ENCODE results near the gene DPP10.

The DPP10 gene

GRCh38 chr2:115520727-115521126 is 1078.3 kb downstream of the DPP10 start:
- no peak overlapping the region for H3K27ac ChIP-seq
- TF ChIP-seq CTCF (conservative IDR thresholded peaks at IDR 0.05): no peak

- TF ChIP-seq CTCF (conservative IDR thresholded peaks at IDR 0.05): no peak
- H3K27ac ChIP-seq: no peak overlapping the region
Observed at GRCh38 chr2:115524452-115524851, 1082.0 kb downstream of the DPP10 start.

- no peak for TF ChIP-seq CTCF (conservative IDR thresholded peaks at IDR 0.05)
Observed at GRCh38 chr2:115529627-115530026, 1087.2 kb downstream of the DPP10 start.

GRCh38 chr2:115533081-115533480 is 1090.6 kb downstream of the DPP10 start:
- TF ChIP-seq CTCF (conservative IDR thresholded peaks at IDR 0.05): no peak
- no peak overlapping the region for H3K27ac ChIP-seq

More at GRCh38 chr2:115529627-115530026, 1087.2 kb downstream of the DPP10 start:
- H3K27ac ChIP-seq: no peak overlapping the region

- TF ChIP-seq CTCF (conservative IDR thresholded peaks at IDR 0.05): no peak
- H3K27ac ChIP-seq: no peak overlapping the region
Observed at GRCh38 chr2:115541814-115542213, 1099.4 kb downstream of the DPP10 start.

- TF ChIP-seq CTCF (conservative IDR thresholded peaks at IDR 0.05): no peak
- H3K27ac ChIP-seq: no peak overlapping the region
Observed at GRCh38 chr2:115542331-115542730, 1099.9 kb downstream of the DPP10 start.

- no peak overlapping the region for H3K27ac ChIP-seq
- TF ChIP-seq CTCF (conservative IDR thresholded peaks at IDR 0.05): no peak
Observed at GRCh38 chr2:115543024-115543423, 1100.6 kb downstream of the DPP10 start.

- no peak for TF ChIP-seq CTCF (conservative IDR thresholded peaks at IDR 0.05)
- H3K27ac ChIP-seq: no peak overlapping the region
Observed at GRCh38 chr2:115543461-115543860, 1101.0 kb downstream of the DPP10 start.
